Ishikawa (cell line): Measurements from ENCODE around the gene ADCY4.

Experiments
- RAD21 ChIP-seq: IDR thresholded peaks from 2 replicates; pipeline ENCODE4 v1.6.1; 2012; ENCODE audit warnings: low read depth
- TF ChIP-seq, protein P1 (sequence below): IDR thresholded peaks from 2 replicates; pipeline ENCODE4 v1.6.1; 2012
- TF ChIP-seq, protein P2 (sequence below): IDR thresholded peaks from 2 replicates; pipeline ENCODE4 v1.6.1; 2012; ENCODE audit warnings: low read depth, mild to moderate bottlenecking

GRCh38 chr14:24273422-24273998 is 61.4 kb downstream of the ADCY4 start:
- TF ChIP-seq, protein P1, sequence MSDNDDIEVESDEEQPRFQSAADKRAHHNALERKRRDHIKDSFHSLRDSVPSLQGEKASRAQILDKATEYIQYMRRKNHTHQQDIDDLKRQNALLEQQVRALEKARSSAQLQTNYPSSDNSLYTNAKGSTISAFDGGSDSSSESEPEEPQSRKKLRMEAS = no peak
- TF ChIP-seq RAD21 = no peak
- TF ChIP-seq, protein P2, sequence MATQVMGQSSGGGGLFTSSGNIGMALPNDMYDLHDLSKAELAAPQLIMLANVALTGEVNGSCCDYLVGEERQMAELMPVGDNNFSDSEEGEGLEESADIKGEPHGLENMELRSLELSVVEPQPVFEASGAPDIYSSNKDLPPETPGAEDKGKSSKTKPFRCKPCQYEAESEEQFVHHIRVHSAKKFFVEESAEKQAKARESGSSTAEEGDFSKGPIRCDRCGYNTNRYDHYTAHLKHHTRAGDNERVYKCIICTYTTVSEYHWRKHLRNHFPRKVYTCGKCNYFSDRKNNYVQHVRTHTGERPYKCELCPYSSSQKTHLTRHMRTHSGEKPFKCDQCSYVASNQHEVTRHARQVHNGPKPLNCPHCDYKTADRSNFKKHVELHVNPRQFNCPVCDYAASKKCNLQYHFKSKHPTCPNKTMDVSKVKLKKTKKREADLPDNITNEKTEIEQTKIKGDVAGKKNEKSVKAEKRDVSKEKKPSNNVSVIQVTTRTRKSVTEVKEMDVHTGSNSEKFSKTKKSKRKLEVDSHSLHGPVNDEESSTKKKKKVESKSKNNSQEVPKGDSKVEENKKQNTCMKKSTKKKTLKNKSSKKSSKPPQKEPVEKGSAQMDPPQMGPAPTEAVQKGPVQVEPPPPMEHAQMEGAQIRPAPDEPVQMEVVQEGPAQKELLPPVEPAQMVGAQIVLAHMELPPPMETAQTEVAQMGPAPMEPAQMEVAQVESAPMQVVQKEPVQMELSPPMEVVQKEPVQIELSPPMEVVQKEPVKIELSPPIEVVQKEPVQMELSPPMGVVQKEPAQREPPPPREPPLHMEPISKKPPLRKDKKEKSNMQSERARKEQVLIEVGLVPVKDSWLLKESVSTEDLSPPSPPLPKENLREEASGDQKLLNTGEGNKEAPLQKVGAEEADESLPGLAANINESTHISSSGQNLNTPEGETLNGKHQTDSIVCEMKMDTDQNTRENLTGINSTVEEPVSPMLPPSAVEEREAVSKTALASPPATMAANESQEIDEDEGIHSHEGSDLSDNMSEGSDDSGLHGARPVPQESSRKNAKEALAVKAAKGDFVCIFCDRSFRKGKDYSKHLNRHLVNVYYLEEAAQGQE = no peak
